ENCODE measurements around the gene ARID5B. TPM values are rescaled to one million over a fixed set of nuclear protein-coding genes. Genes with fewer than 3 reads are reported as not detected.

The ARID5B gene
- total and polyA plus RNA-seq, 7 donors: 8.5 to 166 (median 75.9) TPM

GRCh38 chr10:62023329-62023728 is 121.8 kb downstream of the ARID5B start:
- intact Hi-C loops (cut with DNase I): no loop called here
- H3K27me3 ChIP-seq (ENCODE audit: insufficient read depth in 3 of 3, low read length in 2 of 3): no peaks in the 10 kb centered on the region
- no peak overlapping the region for H3K27ac ChIP-seq
- no peaks in the 10 kb centered on the region for H3K9me3 ChIP-seq
- DNase-seq: no peak
- 94 to 100% (median 95%) methylated on average over 1 of the region's 1 CpG for WGBS, 3 donors
- H3K4me1 ChIP-seq: peaks cover 35% of the 10 kb centered on the region
- H3K36me3 ChIP-seq (ENCODE audit: insufficient read depth in 1 of 2, low read depth in 1 of 2): no peaks in the 10 kb centered on the region
- no peak for TF ChIP-seq CTCF (IDR thresholded peaks at IDR 0.05)
- ATAC-seq: no peak
- H3K4me3 ChIP-seq: no peak overlapping the region

GRCh38 chr10:62024026-62024701 is 122.7 kb downstream of the ARID5B start:
- intact Hi-C loops (cut with DNase I): no loop called here
- Histone ChIP-seq H3K27ac (no peak overlapping the region), H3K9me3 (no peaks in the 10 kb centered on the region), H3K4me3 (no peak overlapping the region), H3K36me3 (ENCODE audit: insufficient read depth in 1 of 2, low read depth in 1 of 2) (no peaks in the 10 kb centered on the region), H3K27me3 (ENCODE audit: insufficient read depth in 3 of 3, low read length in 2 of 3) (no peaks in the 10 kb centered on the region), H3K4me1 (peaks cover 29% of the 10 kb centered on the region)
- no peak for TF ChIP-seq CTCF (IDR thresholded peaks at IDR 0.05)
- ATAC-seq (no peak), DNase-seq (no peak)
- WGBS, 3 donors: 69 to 72% (median 71%) methylated on average over 4 of the region's 4 CpGs

- no peak overlapping the region for H3K4me3 ChIP-seq
- ATAC-seq (no peak), DNase-seq (no peak)
- TF ChIP-seq CTCF (IDR thresholded peaks at IDR 0.05): no peak
- H3K27ac ChIP-seq: no peak overlapping the region
- H3K27me3 ChIP-seq (ENCODE audit: insufficient read depth in 3 of 3, low read length in 2 of 3): no peaks in the 10 kb centered on the region
- WGBS, 3 donors: 78 to 84% (median 81%) methylated on average over 4 of the region's 4 CpGs
- intact Hi-C loops (cut with DNase I): no loop called here
- peaks cover 25% of the 10 kb centered on the region for H3K4me1 ChIP-seq
- no peaks in the 10 kb centered on the region for H3K9me3 ChIP-seq
- no peaks in the 10 kb centered on the region for H3K36me3 ChIP-seq (ENCODE audit: insufficient read depth in 1 of 2, low read depth in 1 of 2)
These were observed 123.8 kb downstream of the ARID5B start for GRCh38 chr10:62025134-62025794.

GRCh38 chr10:62025901-62026879 is 124.7 kb downstream of the ARID5B start:
- ATAC-seq: peak in 2 of 4 donors; percentile 37 to 63
- Histone ChIP-seq H3K27ac (no peak overlapping the region), H3K4me3 (no peak overlapping the region), H3K36me3 (ENCODE audit: insufficient read depth in 1 of 2, low read depth in 1 of 2) (no peaks in the 10 kb centered on the region), H3K27me3 (ENCODE audit: insufficient read depth in 3 of 3, low read length in 2 of 3) (no peaks in the 10 kb centered on the region), H3K4me1 (peaks cover 16% of the 10 kb centered on the region), H3K9me3 (no peaks in the 10 kb centered on the region)
- no peak for DNase-seq
- WGBS, 3 donors: 65 to 70% (median 65%) methylated on average over 4 of the region's 4 CpGs
- intact Hi-C loops (cut with DNase I): no loop called here
- TF ChIP-seq CTCF (IDR thresholded peaks at IDR 0.05): no peak

All from psoas muscle (tissue), 8 donors.